Measurements from ENCODE around the gene CDCA7.

CDCA7 gene

DNA sequence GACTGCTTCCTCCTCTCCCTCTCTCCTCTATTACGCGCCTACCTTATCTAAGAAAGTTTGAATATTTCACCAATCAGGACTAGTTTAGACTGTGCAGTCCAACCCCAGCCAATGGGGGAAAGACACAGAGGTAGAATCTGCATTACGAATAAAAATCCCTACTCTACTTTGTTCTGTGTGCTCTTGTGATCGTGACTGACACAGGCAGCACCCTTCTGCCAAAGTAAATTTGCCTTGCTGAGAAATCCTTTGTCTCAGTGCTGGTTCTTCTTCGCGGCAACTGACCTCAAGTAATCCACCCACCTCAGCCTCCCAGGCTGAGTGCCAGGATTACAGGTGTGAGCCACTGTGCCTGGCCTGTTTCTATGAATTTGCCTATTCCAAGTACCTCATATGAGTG, 8.6 kb upstream of the CDCA7 start:
- no peak overlapping the region for H3K4me2 ChIP-seq (ENCODE audit: low read length)
- TF ChIP-seq, protein P1, sequence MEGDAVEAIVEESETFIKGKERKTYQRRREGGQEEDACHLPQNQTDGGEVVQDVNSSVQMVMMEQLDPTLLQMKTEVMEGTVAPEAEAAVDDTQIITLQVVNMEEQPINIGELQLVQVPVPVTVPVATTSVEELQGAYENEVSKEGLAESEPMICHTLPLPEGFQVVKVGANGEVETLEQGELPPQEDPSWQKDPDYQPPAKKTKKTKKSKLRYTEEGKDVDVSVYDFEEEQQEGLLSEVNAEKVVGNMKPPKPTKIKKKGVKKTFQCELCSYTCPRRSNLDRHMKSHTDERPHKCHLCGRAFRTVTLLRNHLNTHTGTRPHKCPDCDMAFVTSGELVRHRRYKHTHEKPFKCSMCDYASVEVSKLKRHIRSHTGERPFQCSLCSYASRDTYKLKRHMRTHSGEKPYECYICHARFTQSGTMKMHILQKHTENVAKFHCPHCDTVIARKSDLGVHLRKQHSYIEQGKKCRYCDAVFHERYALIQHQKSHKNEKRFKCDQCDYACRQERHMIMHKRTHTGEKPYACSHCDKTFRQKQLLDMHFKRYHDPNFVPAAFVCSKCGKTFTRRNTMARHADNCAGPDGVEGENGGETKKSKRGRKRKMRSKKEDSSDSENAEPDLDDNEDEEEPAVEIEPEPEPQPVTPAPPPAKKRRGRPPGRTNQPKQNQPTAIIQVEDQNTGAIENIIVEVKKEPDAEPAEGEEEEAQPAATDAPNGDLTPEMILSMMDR (IDR thresholded peaks at IDR 0.05; ENCODE audit: low read length), result no peak
- TF ChIP-seq EZH2 (IDR thresholded peaks at IDR 0.05; ENCODE audit: borderline replicate concordance, low read length), result no peak
- no peak overlapping the region for H2AFZ ChIP-seq (ENCODE audit: low read length)
- no peaks in the 10 kb centered on the region for H3K79me2 ChIP-seq (ENCODE audit: insufficient read depth, low read length)
- no peaks in the 10 kb centered on the region for H4K20me1 ChIP-seq (ENCODE audit: insufficient read depth, low read length)
- H3F3A ChIP-seq (ENCODE audit: insufficient read depth, low read length), result 0 out of 2 replicates have a peak, but pooled peaks cover 9% of the 10 kb centered on the region
- no peak overlapping the region for H3K4me3 ChIP-seq (ENCODE audit: low read depth, low read length, poor library complexity, severe bottlenecking)
- H3K27ac ChIP-seq (ENCODE audit: low read depth, low read length, poor library complexity, severe bottlenecking), result no peak overlapping the region
- peaks cover 11% of the 10 kb centered on the region for H3K9me3 ChIP-seq (ENCODE audit: low read length)
- H3K9me2 ChIP-seq (ENCODE audit: low read depth, low read length), result no peaks in the 10 kb centered on the region
- H3K9ac ChIP-seq (ENCODE audit: low read length), result no peak overlapping the region
- peaks cover 20% of the 10 kb centered on the region for H3K4me1 ChIP-seq (ENCODE audit: insufficient read depth, low read length, severe bottlenecking)
- H3K27me3 ChIP-seq (ENCODE audit: insufficient read depth, low read length), result no peaks in the 10 kb centered on the region
- no peaks in the 10 kb centered on the region; the same call in 1 of the 2 replicates for H3K36me3 ChIP-seq (ENCODE audit: insufficient read depth, low read length)

DNA sequence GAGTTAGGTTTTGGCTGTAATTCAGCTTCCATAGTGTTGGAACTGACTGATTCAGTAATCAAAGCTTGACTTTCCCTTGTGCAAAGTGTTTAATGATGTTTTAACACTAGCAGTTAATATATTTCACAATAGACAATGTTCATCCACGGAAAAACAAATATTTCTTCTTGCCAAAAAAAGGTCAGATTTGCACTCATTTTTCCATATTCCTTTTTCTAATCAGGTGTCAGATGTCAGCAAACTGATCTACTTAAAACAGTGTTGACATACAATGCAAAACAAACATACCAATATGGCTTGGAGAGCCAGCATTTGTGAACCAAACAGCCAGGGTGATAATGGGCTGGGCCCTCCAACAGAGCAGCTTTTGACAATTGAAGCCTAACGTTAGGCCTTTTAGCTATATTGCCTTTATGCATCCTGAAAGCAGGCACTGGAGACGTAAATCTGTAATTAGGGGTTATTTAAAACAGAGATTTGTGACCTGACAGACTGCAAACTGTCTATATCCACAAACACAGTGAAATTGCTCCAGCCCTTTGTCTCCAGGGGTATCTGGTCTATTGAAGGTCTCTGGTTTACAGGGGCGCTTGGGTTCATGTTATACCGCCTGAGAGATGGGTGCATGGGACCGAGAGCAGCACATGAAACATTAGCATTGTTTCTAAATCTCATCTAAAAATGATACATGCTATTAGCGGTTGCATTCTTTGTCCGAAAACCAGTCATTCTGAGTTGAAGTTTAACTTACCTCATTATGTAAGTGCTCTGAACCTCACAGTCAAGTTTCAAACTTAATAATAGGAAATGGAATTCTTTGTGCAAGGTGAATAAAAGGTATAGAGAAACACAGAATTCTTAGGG, 7.1 kb upstream of the CDCA7 start:
- Histone ChIP-seq H3K4me3 (ENCODE audit: low read depth, low read length, poor library complexity, severe bottlenecking) (no peak overlapping the region), H3F3A (ENCODE audit: insufficient read depth, low read length) (0 out of 2 replicates have a peak, but pooled peaks cover 9% of the 10 kb centered on the region), H3K4me2 (ENCODE audit: low read length) (no peak overlapping the region), H3K9ac (ENCODE audit: low read length) (no peak overlapping the region), H2AFZ (ENCODE audit: low read length) (no peak overlapping the region), H3K27ac (ENCODE audit: low read depth, low read length, poor library complexity, severe bottlenecking) (peak overlapping the region; percentile 85), H3K36me3 (ENCODE audit: insufficient read depth, low read length) (no peaks in the 10 kb centered on the region; the same call in 1 of the 2 replicates), H3K9me3 (ENCODE audit: low read length) (peaks cover 11% of the 10 kb centered on the region), H4K20me1 (ENCODE audit: insufficient read depth, low read length) (no peaks in the 10 kb centered on the region), H3K27me3 (ENCODE audit: insufficient read depth, low read length) (no peaks in the 10 kb centered on the region), H3K79me2 (ENCODE audit: insufficient read depth, low read length) (no peaks in the 10 kb centered on the region), H3K9me2 (ENCODE audit: low read depth, low read length) (no peaks in the 10 kb centered on the region), H3K4me1 (ENCODE audit: insufficient read depth, low read length, severe bottlenecking) (peaks cover 35% of the 10 kb centered on the region)
- TF ChIP-seq, protein P1 (IDR thresholded peaks at IDR 0.05; ENCODE audit: low read length), result no peak
- TF ChIP-seq EZH2 (IDR thresholded peaks at IDR 0.05; ENCODE audit: borderline replicate concordance, low read length), result no peak

DNA sequence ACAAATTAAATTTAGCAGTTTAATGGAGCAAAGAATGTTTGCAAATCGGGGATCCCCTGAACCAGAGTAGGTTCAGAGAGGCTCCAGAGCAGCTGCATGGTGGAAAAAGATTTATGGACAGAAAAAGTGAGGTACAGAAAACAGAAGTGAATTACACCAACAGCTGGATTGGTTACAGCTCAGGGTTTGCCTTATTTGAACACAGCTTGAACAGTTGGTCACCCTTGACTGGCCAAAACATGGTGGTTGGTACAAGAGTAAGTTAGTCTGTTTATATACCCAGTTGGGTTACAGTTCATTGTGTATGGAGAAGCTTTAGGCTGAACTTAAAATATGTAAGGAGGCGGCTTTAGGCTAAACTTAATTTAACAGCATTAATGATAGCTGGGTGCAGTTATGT, 5.4 kb upstream of the CDCA7 start:
- 0 out of 2 replicates have a peak, but pooled peaks cover 9% of the 10 kb centered on the region for H3F3A ChIP-seq (ENCODE audit: insufficient read depth, low read length)
- H3K9ac ChIP-seq (ENCODE audit: low read length), result no peak overlapping the region
- TF ChIP-seq, protein P1 (IDR thresholded peaks at IDR 0.05; ENCODE audit: low read length), result no peak
- peak overlapping the region; percentile 7; the same call in 1 of the 2 replicates for H2AFZ ChIP-seq (ENCODE audit: low read length)
- peaks cover 11% of the 10 kb centered on the region for H3K9me3 ChIP-seq (ENCODE audit: low read length)
- no peaks in the 10 kb centered on the region; the same call in 1 of the 2 replicates for H3K36me3 ChIP-seq (ENCODE audit: insufficient read depth, low read length)
- peaks cover 51% of the 10 kb centered on the region for H3K4me1 ChIP-seq (ENCODE audit: insufficient read depth, low read length, severe bottlenecking)
- no peaks in the 10 kb centered on the region for H4K20me1 ChIP-seq (ENCODE audit: insufficient read depth, low read length)
- peak overlapping the region; percentile 85 for H3K27ac ChIP-seq (ENCODE audit: low read depth, low read length, poor library complexity, severe bottlenecking)
- no peak overlapping the region for H3K4me3 ChIP-seq (ENCODE audit: low read depth, low read length, poor library complexity, severe bottlenecking)
- H3K9me2 ChIP-seq (ENCODE audit: low read depth, low read length), result no peaks in the 10 kb centered on the region
- no peaks in the 10 kb centered on the region for H3K27me3 ChIP-seq (ENCODE audit: insufficient read depth, low read length)
- no peak overlapping the region; the same call in 1 of the 2 replicates for H3K4me2 ChIP-seq (ENCODE audit: low read length)
- no peaks in the 10 kb centered on the region for H3K79me2 ChIP-seq (ENCODE audit: insufficient read depth, low read length)

All from OCI-LY1 (cell line).